IPS-11a (cell line): ENCODE data around the gene EXOC8.
A peak's percentile ranks its signal among the peaks of the same experiment; 100 is the strongest.

Source experiments
- H3K4me3 ChIP-seq: one replicate; pipeline ENCODE4 v1.5.1; 2013; ENCODE audit warnings: low read depth, low read length, control low read depth

The EXOC8 gene

GRCh38 chr1:231337472-231338269 is at the start of gene EXOC8:
Gene EXOC8, minus strand, starts transcription at chr1:231337852. Its CDS starts 107 bp downstream, at chr1:231337745.
- peak within 1 kb of the TSS; percentile 100 for H3K4me3 ChIP-seq

- no peak overlapping the region for H3K4me3 ChIP-seq
Observed at GRCh38 chr1:231386466-231386865, 48.8 kb upstream of the EXOC8 start.

DNA sequence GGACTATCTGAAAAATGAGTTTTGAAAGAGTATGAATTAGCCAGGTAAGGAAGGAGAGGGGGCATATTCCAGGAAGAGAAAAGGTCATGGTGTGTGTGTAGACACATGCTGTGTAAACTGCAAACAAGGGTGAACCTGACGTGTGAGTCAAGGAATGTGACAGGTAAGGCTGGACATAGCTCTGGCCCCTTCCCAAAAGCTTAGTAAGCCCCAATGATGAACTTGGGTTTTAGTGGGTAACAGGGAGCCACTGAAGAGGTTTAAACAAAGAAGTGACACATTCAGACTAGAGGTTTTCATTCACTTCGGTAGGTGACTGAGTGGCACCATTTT is 47.7 kb upstream of the EXOC8 start:
- no peak overlapping the region for H3K4me3 ChIP-seq

DNA sequence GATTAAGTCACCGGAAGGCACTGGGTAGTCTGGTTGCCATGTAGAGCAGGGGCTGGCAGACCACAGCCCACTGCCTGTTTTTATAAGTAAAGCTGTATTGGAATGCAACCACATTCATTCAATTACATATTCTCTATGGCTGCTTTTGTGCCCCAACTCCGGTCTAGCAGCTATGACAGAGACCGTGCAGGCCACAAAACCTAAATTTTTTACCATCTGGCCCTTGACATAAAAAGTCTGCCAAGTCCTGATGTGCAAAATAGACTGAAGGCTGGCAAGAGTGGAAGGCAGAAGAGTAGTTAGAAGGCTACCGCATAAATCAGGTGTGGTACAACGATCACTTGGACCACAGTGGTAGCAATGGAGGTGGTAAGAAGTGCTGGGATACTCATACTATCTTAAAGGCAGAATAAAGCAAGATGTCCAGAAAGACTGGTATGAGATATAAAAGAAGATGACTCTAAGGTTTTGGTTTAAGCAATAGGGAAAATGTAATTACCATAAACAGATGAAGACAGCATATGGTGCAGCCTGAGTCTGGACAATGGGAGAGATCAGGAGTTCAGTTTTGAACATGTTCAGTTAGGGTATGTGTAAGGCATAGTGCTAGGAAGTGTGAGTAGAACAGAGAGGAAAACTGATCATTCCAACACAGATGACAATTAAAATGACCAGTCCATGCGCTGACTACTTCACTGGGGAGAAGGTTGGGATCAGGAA is 47.2 kb upstream of the EXOC8 start:
- no peak overlapping the region for H3K4me3 ChIP-seq

DNA sequence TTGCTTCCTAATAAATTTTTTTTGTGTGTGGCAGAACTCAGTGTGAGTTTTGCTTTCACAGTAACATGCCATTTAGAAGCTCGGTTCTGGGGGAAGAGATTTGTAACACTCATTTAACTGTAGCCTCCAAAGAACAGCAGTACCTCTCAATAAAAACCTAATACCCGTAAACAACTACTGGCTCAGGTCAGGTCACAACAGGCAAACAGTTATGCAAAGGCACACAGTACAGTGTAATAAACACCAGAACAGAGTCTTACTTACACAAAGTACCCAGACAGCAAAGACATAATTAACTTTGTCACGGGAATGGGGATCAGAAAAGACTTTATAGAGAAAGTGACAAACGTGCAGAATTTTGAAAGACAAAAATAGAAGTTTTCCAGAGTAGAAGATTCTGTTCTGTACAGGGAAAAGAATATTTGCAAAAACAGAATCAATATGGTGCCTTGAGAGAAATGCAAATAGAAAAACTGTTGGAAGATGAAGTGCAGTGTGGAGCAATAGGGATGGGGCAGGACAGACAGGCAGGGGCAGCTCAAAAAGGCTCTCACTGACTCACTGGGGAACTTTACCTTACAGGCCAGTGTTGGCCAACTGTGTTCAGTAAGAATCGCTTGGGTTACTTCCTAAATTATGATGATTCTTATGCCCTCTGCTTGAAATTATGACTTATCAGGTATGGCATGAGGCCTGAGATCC is 45.7 kb upstream of the EXOC8 start:
- H3K4me3 ChIP-seq: no peak overlapping the region

DNA sequence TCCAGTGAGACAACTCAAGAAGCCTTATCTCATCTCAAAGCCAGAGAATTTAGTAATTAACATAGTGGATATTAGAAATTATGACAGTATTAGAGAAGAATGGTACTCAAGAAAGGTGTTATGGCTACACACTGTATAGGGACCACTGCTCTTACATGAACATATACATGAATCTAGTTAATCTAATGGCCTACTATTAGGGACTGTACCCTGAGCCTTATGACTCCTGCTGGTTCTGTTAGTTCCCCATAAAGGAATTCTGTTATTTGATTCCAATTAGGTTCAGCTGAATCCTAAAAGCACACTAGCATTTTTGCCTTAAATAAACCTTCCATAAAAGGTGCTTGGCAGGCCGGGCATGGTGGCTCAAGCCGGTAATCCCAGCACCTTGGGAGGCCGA is 44.8 kb upstream of the EXOC8 start:
- H3K4me3 ChIP-seq: no peak overlapping the region

DNA sequence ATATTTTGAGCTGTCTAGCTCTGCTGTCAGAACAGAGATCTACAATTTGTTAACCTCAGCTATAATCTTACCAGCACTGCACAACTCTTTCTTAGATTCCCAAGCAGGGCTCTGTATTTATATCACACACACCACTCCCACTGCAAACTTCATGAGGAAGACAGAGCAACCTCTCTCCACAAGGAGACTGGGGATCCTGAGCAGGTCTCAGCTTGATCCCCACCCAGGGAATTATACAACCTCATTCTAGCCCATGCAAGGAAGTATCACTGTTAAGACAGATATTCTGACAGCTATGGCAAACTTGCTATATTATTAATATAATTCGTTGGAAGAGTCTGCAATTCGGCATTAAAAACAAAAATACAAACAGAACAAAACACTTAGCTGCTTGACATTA is 44.1 kb upstream of the EXOC8 start:
- H3K4me3 ChIP-seq: no peak overlapping the region

- no peak overlapping the region for H3K4me3 ChIP-seq
Observed at GRCh38 chr1:231376875-231377549, 39.4 kb upstream of the EXOC8 start.

DNA sequence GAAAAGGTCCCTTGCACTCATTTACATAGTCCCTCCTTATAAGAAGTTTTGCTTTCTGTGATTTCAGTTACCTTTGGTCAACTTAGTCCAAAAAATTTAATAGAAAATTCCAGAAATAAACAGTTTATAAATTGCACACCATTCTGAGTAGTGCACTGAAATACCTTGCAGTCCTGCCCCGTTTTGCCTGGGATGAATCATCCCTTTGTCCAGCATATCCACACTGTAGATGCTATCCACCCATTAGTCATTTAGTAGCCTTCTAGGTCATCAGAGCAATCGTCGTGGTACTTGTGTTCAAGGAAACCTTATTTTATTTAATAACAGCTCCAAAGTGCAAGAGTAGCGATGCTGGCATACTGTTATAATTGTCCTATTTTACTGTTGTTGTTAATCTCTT is 38.4 kb upstream of the EXOC8 start:
- no peak overlapping the region for H3K4me3 ChIP-seq

- no peak overlapping the region for H3K4me3 ChIP-seq
Observed at GRCh38 chr1:231374394-231374793, 36.7 kb upstream of the EXOC8 start.

- H3K4me3 ChIP-seq: no peak overlapping the region
Observed at GRCh38 chr1:231372501-231372900, 34.8 kb upstream of the EXOC8 start.

DNA sequence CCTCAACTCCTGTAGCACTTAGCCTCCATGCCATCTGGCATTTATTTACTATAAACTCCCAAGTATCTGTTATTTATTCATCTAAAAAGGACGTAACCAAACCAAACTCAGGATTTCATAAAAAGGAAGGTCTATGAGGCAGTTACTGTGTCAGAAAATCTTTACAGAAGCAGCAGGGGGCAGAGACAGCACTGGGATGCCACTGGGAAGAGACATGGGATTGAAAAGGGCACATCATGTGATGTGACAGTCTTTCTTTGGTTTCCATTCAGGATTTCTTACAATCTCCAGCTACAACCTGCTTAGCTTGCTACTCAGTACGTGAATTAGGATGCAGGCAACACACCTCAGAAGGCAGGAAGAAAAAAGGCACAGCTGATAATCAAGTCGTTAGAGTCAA is 31.6 kb upstream of the EXOC8 start:
- H3K4me3 ChIP-seq: no peak overlapping the region

GRCh38 chr1:231364192-231364591 is 26.5 kb upstream of the EXOC8 start:
- no peak overlapping the region for H3K4me3 ChIP-seq

DNA sequence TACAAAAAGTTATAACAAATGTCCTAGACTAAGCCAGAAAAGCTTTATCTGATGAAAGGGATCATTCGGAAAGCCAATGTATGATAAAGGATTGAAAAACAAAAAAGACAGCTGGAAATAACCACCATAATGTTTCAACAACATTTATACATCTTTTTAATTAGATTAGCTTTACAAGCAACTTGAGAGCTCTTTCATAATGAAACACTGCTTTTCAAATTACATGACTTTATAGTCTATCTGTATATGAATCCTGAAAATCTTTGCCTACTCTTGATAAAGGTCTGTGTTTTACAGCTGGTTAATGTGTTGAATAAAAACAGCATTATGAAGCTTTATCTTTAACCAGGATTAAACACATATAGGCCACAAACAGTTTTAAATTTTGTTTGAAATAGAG is 26.0 kb upstream of the EXOC8 start:
- no peak overlapping the region for H3K4me3 ChIP-seq

DNA sequence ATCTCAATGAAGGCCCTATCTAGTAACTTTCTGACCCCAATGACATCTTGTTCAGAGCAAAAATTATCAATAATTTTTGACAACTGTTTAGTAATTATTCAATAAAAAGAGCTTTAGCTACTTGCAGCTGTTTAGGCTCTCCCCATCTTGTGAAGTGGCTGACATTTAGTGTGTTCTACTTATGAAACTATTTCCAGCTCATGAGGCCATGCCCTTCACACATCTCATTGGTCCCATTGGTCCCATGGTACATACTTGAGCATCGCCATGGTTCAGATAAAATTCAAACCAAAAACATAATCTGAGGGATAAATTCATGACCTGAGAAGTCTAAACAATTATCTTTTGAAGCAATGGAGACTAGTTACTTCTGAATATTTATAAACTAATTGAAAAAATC is 24.7 kb upstream of the EXOC8 start:
- H3K4me3 ChIP-seq: no peak overlapping the region

GRCh38 chr1:231359113-231359512 is 21.5 kb upstream of the EXOC8 start:
- no peak overlapping the region for H3K4me3 ChIP-seq

DNA sequence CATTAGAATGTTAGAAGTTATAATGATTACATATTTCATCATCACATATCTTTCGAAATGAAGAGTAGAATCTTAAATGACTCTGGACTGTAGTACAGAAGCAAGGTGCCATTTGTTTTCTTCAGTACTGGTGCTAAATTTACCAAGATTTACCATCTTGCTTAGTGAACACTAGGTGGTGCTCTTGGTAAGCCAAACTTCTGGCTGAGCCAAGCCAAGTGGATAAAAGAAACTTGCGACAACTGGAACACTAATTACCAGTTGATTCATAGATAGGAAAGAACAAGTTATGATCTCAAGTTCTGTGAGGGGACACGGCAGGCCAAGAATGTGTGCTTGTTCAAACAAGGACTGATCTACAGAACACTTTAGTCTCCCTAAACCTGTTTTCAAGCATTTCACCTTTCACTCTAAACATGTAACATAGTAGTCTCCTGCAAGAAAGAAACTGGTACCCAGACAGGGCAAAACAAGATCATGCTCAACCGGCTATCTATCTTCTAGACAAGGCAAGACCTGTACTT is 20.2 kb upstream of the EXOC8 start:
- no peak overlapping the region for H3K4me3 ChIP-seq

GRCh38 chr1:231357187-231357772 is 19.6 kb upstream of the EXOC8 start:
- H3K4me3 ChIP-seq: no peak overlapping the region

- no peak overlapping the region for H3K4me3 ChIP-seq
Observed at GRCh38 chr1:231355171-231355570, 17.5 kb upstream of the EXOC8 start.

GRCh38 chr1:231354330-231355020 is 16.8 kb upstream of the EXOC8 start:
- H3K4me3 ChIP-seq: no peak overlapping the region
